H9 (cell line): ENCODE results near the gene SEMA4D. TPM values are rescaled to one million over a fixed set of nuclear protein-coding genes. Genes with fewer than 3 reads are reported as not detected.

Experiments
- DNase-seq: peaks from one replicate; pipeline ENCODE4 v3.0.0-alpha.2; 2017
- H2AFZ ChIP-seq: one replicate; pipeline ENCODE4 v1.6.1; 2013; ENCODE audit warnings: mild to moderate bottlenecking, low read length, control low read depth, moderate library complexity
- H2AK5ac ChIP-seq: 2 replicates; pipeline ENCODE4 v1.6.1; 2013; ENCODE audit warnings: low read length, control low read depth, mixed read lengths; ENCODE audit not compliant: insufficient read length
- H2BK120ac ChIP-seq: one replicate; pipeline ENCODE4 v1.6.1; 2013; ENCODE audit warnings: low read depth, mild to moderate bottlenecking, low read length, control low read depth, inconsistent platforms; ENCODE audit not compliant: poor library complexity, severe bottlenecking
- H2BK12ac ChIP-seq: 2 replicates; pipeline ENCODE4 v1.6.1; 2013; ENCODE audit warnings: low read length, control low read depth, mixed read lengths, low read depth; ENCODE audit not compliant: insufficient read length
- H2BK15ac ChIP-seq: 2 replicates; pipeline ENCODE4 v1.6.1; 2013; ENCODE audit warnings: low read depth, low read length, control low read depth
- H2BK20ac ChIP-seq: one replicate; pipeline ENCODE4 v1.6.1; 2013; ENCODE audit warnings: low read depth, mild to moderate bottlenecking, low read length, control low read depth, inconsistent platforms; ENCODE audit not compliant: poor library complexity, severe bottlenecking
- H2BK5ac ChIP-seq: 2 replicates; pipeline ENCODE4 v1.6.1; 2013; ENCODE audit warnings: low read length, control low read depth, mixed read lengths; ENCODE audit not compliant: insufficient read length
- H3K14ac ChIP-seq: 2 replicates; pipeline ENCODE4 v1.6.1; 2013; ENCODE audit warnings: low read length, control low read depth; ENCODE audit not compliant: insufficient read depth
- H3K18ac ChIP-seq: 2 replicates; pipeline ENCODE4 v1.6.1; 2013; ENCODE audit warnings: low read depth, mild to moderate bottlenecking, mixed read lengths, low read length, control low read depth; ENCODE audit not compliant: insufficient read length
- H3K23ac ChIP-seq: 2 replicates; pipeline ENCODE4 v1.6.1; 2013; ENCODE audit warnings: low read length, control low read depth, mixed read lengths, low read depth; ENCODE audit not compliant: insufficient read length
- H3K23me2 ChIP-seq: 2 replicates; pipeline ENCODE4 v1.6.1; 2013; ENCODE audit warnings: low read depth, mild to moderate bottlenecking, mixed read lengths, low read length, control low read depth; ENCODE audit not compliant: insufficient read length, poor library complexity, severe bottlenecking
- H3K27ac ChIP-seq: 2 replicates; pipeline ENCODE4 v1.5.1; 2013; ENCODE audit warnings: low read length, control low read depth, mixed read lengths, low read depth; ENCODE audit not compliant: insufficient read length
- H3K27me3 ChIP-seq: 2 replicates; pipeline ENCODE4 v1.6.1; 2013; ENCODE audit warnings: low read length, control low read depth, inconsistent platforms; ENCODE audit not compliant: insufficient read depth
- H3K4ac ChIP-seq: 2 replicates; pipeline ENCODE4 v1.6.1; 2013; ENCODE audit warnings: low read depth, mild to moderate bottlenecking, control low read depth, inconsistent platforms, low read length, moderate library complexity
- H3K4me1 ChIP-seq: 2 replicates; pipeline ENCODE4 v1.6.1; 2013; ENCODE audit warnings: low read length, control low read depth, inconsistent platforms; ENCODE audit not compliant: insufficient read depth
- H3K4me2 ChIP-seq: 2 replicates; pipeline ENCODE4 v1.6.1; 2013; ENCODE audit warnings: low read length, control low read depth, mixed read lengths; ENCODE audit not compliant: insufficient read length, insufficient read depth
- H3K56ac ChIP-seq: 2 replicates; pipeline ENCODE4 v1.6.1; 2013; ENCODE audit warnings: low read depth, mild to moderate bottlenecking, mixed read lengths, low read length, control low read depth; ENCODE audit not compliant: insufficient read length
- H3K79me1 ChIP-seq: 2 replicates; pipeline ENCODE4 v1.6.1; 2013; ENCODE audit warnings: low read depth, mild to moderate bottlenecking, moderate library complexity, low read length, control low read depth, inconsistent platforms; ENCODE audit not compliant: insufficient read depth, poor library complexity, severe bottlenecking
- H3K79me2 ChIP-seq: 2 replicates; pipeline ENCODE4 v1.6.1; 2013; ENCODE audit warnings: low read length, control low read depth, inconsistent platforms; ENCODE audit not compliant: insufficient read depth
- H3K9ac ChIP-seq: 2 replicates; pipeline ENCODE4 v1.6.1; 2013; ENCODE audit warnings: low read length, control low read depth, mixed read lengths; ENCODE audit not compliant: insufficient read length; ENCODE audit errors: extremely low read depth
- H3K9me3 ChIP-seq: one replicate; pipeline ENCODE4 v1.6.1; 2013; ENCODE audit warnings: low read depth, low read length, inconsistent platforms; ENCODE audit not compliant: control insufficient read depth
- H3T11ph ChIP-seq: one replicate; pipeline ENCODE4 v1.6.1; 2013; ENCODE audit warnings: mild to moderate bottlenecking, low read length, control low read depth, inconsistent platforms
- H4K20me1 ChIP-seq: one replicate; pipeline ENCODE4 v1.6.1; 2013; ENCODE audit not compliant: control insufficient read depth, insufficient read length, insufficient read depth
- H4K5ac ChIP-seq: 2 replicates; pipeline ENCODE4 v1.6.1; 2013; ENCODE audit warnings: low read depth, mild to moderate bottlenecking, mixed read lengths, low read length, control low read depth; ENCODE audit not compliant: insufficient read length
- H4K8ac ChIP-seq: replicated peaks from 2 replicates; pipeline ENCODE4 v1.6.1; 2013; ENCODE audit warnings: low read length, control low read depth, mixed read lengths, low read depth; ENCODE audit not compliant: insufficient read length
- H4K91ac ChIP-seq: 2 replicates; pipeline ENCODE4 v1.6.1; 2013; ENCODE audit warnings: low read depth, mild to moderate bottlenecking, moderate library complexity, mixed read lengths, low read length, control low read depth; ENCODE audit not compliant: insufficient read length
- H3K27ac Mint-ChIP-seq, 3 experiments: 2 replicates in 2 of 3; 3 replicates in 1 of 3; pipeline ENCODE4 v1.8.0; 2020 to 2021; ENCODE audit warnings: mixed read lengths in 3 of 3, mild to moderate bottlenecking in 1 of 3, moderate library complexity in 1 of 3
- H3K27me3 Mint-ChIP-seq: 2 replicates; pipeline ENCODE4 v1.8.0; 2021; ENCODE audit warnings: low read depth, mild to moderate bottlenecking, moderate library complexity, mixed read lengths
- H3K36me3 Mint-ChIP-seq, 3 experiments: 2 replicates in 2 of 3; 3 replicates in 1 of 3; pipeline ENCODE4 v1.8.0; 2020 to 2021; ENCODE audit warnings: low read depth in 3 of 3, mixed read lengths in 3 of 3; ENCODE audit not compliant: insufficient read depth in 1 of 3
- H3K4me1 Mint-ChIP-seq, 2 experiments: 2 replicates each; pipeline ENCODE4 v1.8.0; 2020; ENCODE audit warnings: mixed read lengths in 2 of 2
- H3K4me3 Mint-ChIP-seq, 2 experiments: 2 replicates in 1 of 2; 3 replicates in 1 of 2; pipeline ENCODE4 v1.8.0; 2020 to 2021; ENCODE audit warnings: mild to moderate bottlenecking in 2 of 2, mixed read lengths in 2 of 2, moderate library complexity in 1 of 2
- H3K9me3 Mint-ChIP-seq, 2 experiments: 2 replicates in 1 of 2; 3 replicates in 1 of 2; pipeline ENCODE4 v1.8.0; 2020; ENCODE audit warnings: mild to moderate bottlenecking in 2 of 2, mixed read lengths in 2 of 2, moderate library complexity in 1 of 2
- WGBS: extraction: QIAGEN DNeasy Blood & Tissue Kit; methylation state at CpG from one replicate; pipeline ENCODE4 v1.1.7; 2013; ENCODE audit warnings: missing lambda C conversion rate, low lambda C conversion rate, mixed read lengths; ENCODE audit not compliant: insufficient read length; ENCODE audit errors: extremely low coverage; 5-methylcytosine and 5-hydroxymethylcytosine counted together
- total RNA-seq: library from RNA; stranded (reverse); gene quantifications from 2 replicates; pipeline ENCODE4 v1.2.1, GENCODE V29; 2021
- TF ChIP-seq, protein P1 (sequence below): fragments of 200-600 bp; sonication (generic); conservative IDR thresholded peaks from 3 replicates; pipeline ENCODE4 v1.8.0; 2021; ENCODE audit warnings: antibody characterized with exemption, mild to moderate bottlenecking

Gene SEMA4D
- total RNA-seq, 1 experiment from 2014 or later: 47.2 TPM

GRCh38 chr9:89398621-89399020 lies 99.3 kb downstream of the SEMA4D start:
- no peaks in the 10 kb centered on the region for H3K4me1 Mint-ChIP-seq
- DNase-seq: no peak
- H3T11ph ChIP-seq: no peak overlapping the region
- no peaks in the 10 kb centered on the region for H3K23me2 ChIP-seq
- H3K4me3 Mint-ChIP-seq: no peak overlapping the region
- no peak overlapping the region for H2AFZ ChIP-seq
- no peak overlapping the region for H2BK5ac ChIP-seq
- no peak overlapping the region for H2AK5ac ChIP-seq
- no peak overlapping the region for H2BK15ac ChIP-seq
- no peak overlapping the region for H3K9ac ChIP-seq
- no peak overlapping the region for H3K4me2 ChIP-seq
- H2BK12ac ChIP-seq: no peak overlapping the region
- no peak overlapping the region for H3K27ac ChIP-seq
- H2BK20ac ChIP-seq: no peak overlapping the region
- no peaks in the 10 kb centered on the region for H3K4me1 ChIP-seq
- no peaks in the 10 kb centered on the region for H3K79me2 ChIP-seq
- no peaks in the 10 kb centered on the region for H3K27me3 Mint-ChIP-seq
- TF ChIP-seq, protein P1, sequence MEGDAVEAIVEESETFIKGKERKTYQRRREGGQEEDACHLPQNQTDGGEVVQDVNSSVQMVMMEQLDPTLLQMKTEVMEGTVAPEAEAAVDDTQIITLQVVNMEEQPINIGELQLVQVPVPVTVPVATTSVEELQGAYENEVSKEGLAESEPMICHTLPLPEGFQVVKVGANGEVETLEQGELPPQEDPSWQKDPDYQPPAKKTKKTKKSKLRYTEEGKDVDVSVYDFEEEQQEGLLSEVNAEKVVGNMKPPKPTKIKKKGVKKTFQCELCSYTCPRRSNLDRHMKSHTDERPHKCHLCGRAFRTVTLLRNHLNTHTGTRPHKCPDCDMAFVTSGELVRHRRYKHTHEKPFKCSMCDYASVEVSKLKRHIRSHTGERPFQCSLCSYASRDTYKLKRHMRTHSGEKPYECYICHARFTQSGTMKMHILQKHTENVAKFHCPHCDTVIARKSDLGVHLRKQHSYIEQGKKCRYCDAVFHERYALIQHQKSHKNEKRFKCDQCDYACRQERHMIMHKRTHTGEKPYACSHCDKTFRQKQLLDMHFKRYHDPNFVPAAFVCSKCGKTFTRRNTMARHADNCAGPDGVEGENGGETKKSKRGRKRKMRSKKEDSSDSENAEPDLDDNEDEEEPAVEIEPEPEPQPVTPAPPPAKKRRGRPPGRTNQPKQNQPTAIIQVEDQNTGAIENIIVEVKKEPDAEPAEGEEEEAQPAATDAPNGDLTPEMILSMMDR: no peak
- no peak overlapping the region for H4K91ac ChIP-seq
- H3K56ac ChIP-seq: no peak overlapping the region
- no peaks in the 10 kb centered on the region for H3K9me3 Mint-ChIP-seq
- no peak overlapping the region for H4K8ac ChIP-seq
- no peaks in the 10 kb centered on the region for H3K79me1 ChIP-seq
- H3K23ac ChIP-seq: no peak overlapping the region
- H2BK120ac ChIP-seq: no peak overlapping the region
- H3K36me3 Mint-ChIP-seq: peaks cover 43 to 80% (median 74%) of the 10 kb centered on the region in 3 experiments
- H3K4ac ChIP-seq: no peak overlapping the region
- no peak overlapping the region for H4K5ac ChIP-seq
- no peak overlapping the region; a peak in 1 of 7 replicates for H3K27ac Mint-ChIP-seq
- WGBS: no CpG with 5 or more reads among the region's 5 CpGs
- H3K18ac ChIP-seq: no peak overlapping the region
- no peaks in the 10 kb centered on the region for H4K20me1 ChIP-seq
- no peaks in the 10 kb centered on the region for H3K9me3 ChIP-seq
- no peaks in the 10 kb centered on the region for H3K27me3 ChIP-seq
- H3K14ac ChIP-seq: no peak overlapping the region
